MM.1S (cell line): ENCODE results near the gene CD248.

ENCODE experiments used
- EZH2phosphoT487 ChIP-seq: fragments of 300-600 bp; sonication (generic); IDR thresholded peaks from 2 replicates; pipeline ENCODE4 v1.6.1; 2018; ENCODE audit warnings: antibody characterized with exemption, low read length
- TF ChIP-seq, protein P1 (sequence below): fragments of 300-600 bp; sonication (generic); IDR thresholded peaks from 2 replicates; pipeline ENCODE4 v1.5.1; 2016; ENCODE audit warnings: antibody characterized with exemption, low read length, mixed read lengths

- TF ChIP-seq, protein P1, sequence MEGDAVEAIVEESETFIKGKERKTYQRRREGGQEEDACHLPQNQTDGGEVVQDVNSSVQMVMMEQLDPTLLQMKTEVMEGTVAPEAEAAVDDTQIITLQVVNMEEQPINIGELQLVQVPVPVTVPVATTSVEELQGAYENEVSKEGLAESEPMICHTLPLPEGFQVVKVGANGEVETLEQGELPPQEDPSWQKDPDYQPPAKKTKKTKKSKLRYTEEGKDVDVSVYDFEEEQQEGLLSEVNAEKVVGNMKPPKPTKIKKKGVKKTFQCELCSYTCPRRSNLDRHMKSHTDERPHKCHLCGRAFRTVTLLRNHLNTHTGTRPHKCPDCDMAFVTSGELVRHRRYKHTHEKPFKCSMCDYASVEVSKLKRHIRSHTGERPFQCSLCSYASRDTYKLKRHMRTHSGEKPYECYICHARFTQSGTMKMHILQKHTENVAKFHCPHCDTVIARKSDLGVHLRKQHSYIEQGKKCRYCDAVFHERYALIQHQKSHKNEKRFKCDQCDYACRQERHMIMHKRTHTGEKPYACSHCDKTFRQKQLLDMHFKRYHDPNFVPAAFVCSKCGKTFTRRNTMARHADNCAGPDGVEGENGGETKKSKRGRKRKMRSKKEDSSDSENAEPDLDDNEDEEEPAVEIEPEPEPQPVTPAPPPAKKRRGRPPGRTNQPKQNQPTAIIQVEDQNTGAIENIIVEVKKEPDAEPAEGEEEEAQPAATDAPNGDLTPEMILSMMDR = no peak
- no peak for TF ChIP-seq EZH2phosphoT487
Observed at GRCh38 chr11:66271816-66272215, 45.0 kb downstream of the CD248 start.
